K562 (cell line): ENCODE results near the gene CARMIL1. TPM values are rescaled to one million over a fixed set of nuclear protein-coding genes. Genes with fewer than 3 reads are reported as not detected.

Source experiments
- ATAC-seq: fragments of 200-7000 bp; cut with Tn5 transposase; 3 replicates; pipeline ENCODE4 v1.9.1; 2020; ENCODE audit warnings: moderate library complexity
- BruUV-seq: library from RNA; stranded (reverse); fragments of 400-500 nt; replicated peaks from 2 replicates; lab custom pipeline; 2021; lab: Mats Ljungman, UMichigan
- CTCF ChIA-PET: fragments of 300-600 bp; formaldehyde crosslinking; extraction: SDS; loops from one replicate; lab custom pipeline; 2021; ENCODE audit warnings: low intra/inter-chr PET ratio; lab: Yijun Ruan, JAX
- POLR2A ChIA-PET: fragments of 300-600, 350-650 bp; sonication (Branson Sonifier 250); formaldehyde crosslinking; extraction: SDS; loops from one replicate; lab custom pipeline; 2021; ENCODE audit warnings: antibody characterized with exemption, inconsistent platforms; lab: Yijun Ruan, JAX
- DNase-seq, 4 experiments: peaks; one replicate each; pipeline versions ENCODE4 v3.0.0 to v3.0.0-alpha.2; 2011 to 2018; ENCODE audit warnings: low spot score in 3 of 4, mixed read lengths in 3 of 4; ENCODE audit errors: extremely low read depth in 1 of 4
- FAIRE-seq: peaks from 2 replicates; lab custom pipeline; 2011; peaks lifted over from hg19 to GRCh38; lab: Jason Lieb, UNC
- H2AFZ ChIP-seq: 2 replicates; pipeline ENCODE4 v1.6.0; 2011; ENCODE audit warnings: low read depth, low read length, control low read depth, inconsistent platforms
- H3K27ac ChIP-seq: fragments of 200-600 bp; 3 replicates; pipeline ENCODE4 v1.8.0; 2011; ENCODE audit warnings: low read depth, mild to moderate bottlenecking, control low read depth, inconsistent platforms, low read length, moderate library complexity, mixed read lengths; ENCODE audit errors: extremely low read depth
- H3K27me3 ChIP-seq, 2 experiments: fragments of 300-600 bp in 1 of 2; 2 replicates in 1 of 2; 3 replicates in 1 of 2; pipeline versions ENCODE4 v1.6.0 to v1.8.0; 2011; ENCODE audit warnings: inconsistent platforms in 2 of 2, low read length in 2 of 2, mild to moderate bottlenecking in 1 of 2, mixed read lengths in 1 of 2, moderate library complexity in 1 of 2; ENCODE audit not compliant: control insufficient read depth in 2 of 2, insufficient read depth in 2 of 2
- H3K36me3 ChIP-seq: fragments of 300-600 bp; 3 replicates; pipeline ENCODE4 v1.8.0; 2011; ENCODE audit warnings: mild to moderate bottlenecking, low read length, inconsistent platforms; ENCODE audit not compliant: control insufficient read depth, insufficient read depth
- H3K4me1 ChIP-seq, 2 experiments: fragments of 200-600 bp in 1 of 2; replicated peaks in 1 of 2; 2 replicates in 1 of 2; 3 replicates in 1 of 2; pipeline versions ENCODE4 v1.5.1 to v1.8.0; 2011; ENCODE audit warnings: inconsistent platforms in 2 of 2, low read length in 2 of 2, mild to moderate bottlenecking in 1 of 2, mixed read lengths in 1 of 2, moderate library complexity in 1 of 2; ENCODE audit not compliant: control insufficient read depth in 2 of 2, insufficient read depth in 2 of 2
- H3K4me2 ChIP-seq: 2 replicates; pipeline ENCODE4 v1.6.1; 2011; ENCODE audit warnings: low read length, control low read depth, inconsistent platforms, mixed read lengths; ENCODE audit not compliant: insufficient read depth
- H3K4me3 ChIP-seq: fragments of 200-600 bp; sonication (generic), shearing (Covaris generic); 2 replicates; pipeline ENCODE4 v1.5.1; 2016; ENCODE audit warnings: control low read depth, inconsistent platforms
- H3K79me2 ChIP-seq: fragments of 200-600 bp; 3 replicates; pipeline ENCODE4 v1.8.0; 2011; ENCODE audit warnings: low read length, inconsistent platforms; ENCODE audit not compliant: control insufficient read depth, insufficient read depth
- H3K9ac ChIP-seq, 2 experiments: 2 replicates each; pipeline versions ENCODE4 v1.6.0 to v1.6.1; 2011; ENCODE audit warnings: low read depth in 2 of 2, low read length in 2 of 2, control low read depth in 1 of 2, inconsistent platforms in 1 of 2, mild to moderate bottlenecking in 1 of 2, mixed read lengths in 1 of 2; ENCODE audit not compliant: insufficient read depth in 1 of 2
- H3K9me1 ChIP-seq: one replicate; pipeline ENCODE4 v1.6.0; 2011; ENCODE audit warnings: inconsistent platforms, mild to moderate bottlenecking, low read length, moderate library complexity; ENCODE audit not compliant: control insufficient read depth, insufficient read depth
- H3K9me3 ChIP-seq: replicated peaks from 2 replicates; pipeline ENCODE4 v1.5.1; 2011; ENCODE audit warnings: low read depth, low read length, inconsistent platforms; ENCODE audit not compliant: control insufficient read depth, insufficient read depth
- H4K20me1 ChIP-seq: replicated peaks from 2 replicates; pipeline ENCODE4 v1.6.1; 2011; ENCODE audit warnings: low read length, inconsistent platforms, mixed read lengths; ENCODE audit not compliant: control insufficient read depth, insufficient read depth
- ATF1 ChIP-seq, 2 experiments: fragments of 450-650 bp in 1 of 2; IDR thresholded peaks; 2 replicates each; pipeline ENCODE4 v1.6.1; 2016; ENCODE audit warnings: missing compliant biosample characterization in 1 of 2, missing genetic modification characterization in 1 of 2
- ATF2 ChIP-seq: sonication (generic); formaldehyde crosslinking; IDR thresholded peaks from 2 replicates; pipeline ENCODE4 v1.8.1; 2022; ENCODE audit warnings: missing genetic modification reagents
- CHD2 ChIP-seq: IDR thresholded peaks from 2 replicates; pipeline ENCODE4 v1.6.1; 2011; ENCODE audit warnings: low read depth, low read length
- E2F8 ChIP-seq: fragments of 450-650 bp; IDR thresholded peaks from 2 replicates; pipeline ENCODE4 v1.7.1; 2018; ENCODE audit warnings: mild to moderate bottlenecking, low read depth; ENCODE audit not compliant: partially characterized antibody
- EP300 ChIP-seq: IDR thresholded peaks from 2 replicates; pipeline ENCODE4 v1.6.1; 2012; ENCODE audit warnings: low read length, improper control_type of control experiment
- PHB2 ChIP-seq: fragments of 450-650 bp; IDR thresholded peaks from 2 replicates; pipeline ENCODE4 v1.6.1; 2017; ENCODE audit warnings: low read depth
- RUNX1 ChIP-seq: sonication (generic); IDR thresholded peaks from 2 replicates; pipeline ENCODE4 v1.6.1; 2016; ENCODE audit warnings: antibody characterized with exemption, low read depth
- ZFX ChIP-seq: sonication (generic); formaldehyde crosslinking; IDR thresholded peaks from 2 replicates; pipeline ENCODE4 v1.8.0; 2022; ENCODE audit warnings: mild to moderate bottlenecking, missing genetic modification reagents, moderate library complexity
- ZNF41 ChIP-seq: fragments of 250-450 bp; sonication (Bioruptor Pico); conservative IDR thresholded peaks from 2 replicates; pipeline ENCODE4 v1.4.0; 2020; ENCODE audit warnings: mild to moderate bottlenecking
- ZNF740 ChIP-seq, 3 experiments: fragments of 200-800 bp in 1 of 3; sonication (Bioruptor generic) in 1 of 3; sonication (generic) in 1 of 3; formaldehyde crosslinking in 1 of 3; IDR thresholded peaks; 2 replicates each; pipeline versions ENCODE4 v1.6.1 to v1.8.0; 2016 to 2022; ENCODE audit warnings: mild to moderate bottlenecking in 2 of 3, missing compliant biosample characterization in 2 of 3, missing genetic modification characterization in 2 of 3, missing genetic modification reagents in 1 of 3
- ZZZ3 ChIP-seq: fragments of 450-650 bp; IDR thresholded peaks from 2 replicates; pipeline ENCODE4 v1.6.1; 2016; ENCODE audit warnings: antibody characterized with exemption, mild to moderate bottlenecking, moderate library complexity
- WGBS: fragments of 100-300 bp; shearing (Covaris generic); methylation state at CpG from one replicate; pipeline ENCODE4 v1.1.6; 2016; ENCODE audit warnings: low coverage, mixed read lengths; ENCODE audit not compliant: insufficient coverage; ENCODE audit errors: missing lambda C conversion rate; 5-methylcytosine and 5-hydroxymethylcytosine counted together
- in situ Hi-C: fragments of 300-500 bp; cut with MboI; formaldehyde crosslinking; loops from 4 replicates; pipeline ENCODE4 v1.15.0; 2018; ENCODE audit warnings: inconsistent platforms, mixed read lengths
- intact Hi-C: fragments of 100-400 bp; cut with micrococcal nuclease; formaldehyde crosslinking; loops from 2 replicates; pipeline ENCODE4 v1.14.2; 2022
- polyA plus RNA-seq, 8 experiments: library from polyadenylated mRNA; depleted of rRNA in 4 of 8; stranded (reverse) in 5 of 8; unstranded in 3 of 8; fragments of >200 nt; fragmentation: Nextera tagmentation in 2 of 8; fragmentation: Illumina TruSeq in 1 of 8; extraction: Ambion mirVana in 2 of 8; extraction: Trizol in 1 of 8; gene quantifications; 2 replicates each; pipeline versions ENCODE4 v1.2.1 to v1.2.3, GENCODE V29; 2011 to 2014; ENCODE audit warnings: inconsistent platforms in 1 of 8, missing spikeins in 1 of 8
- total RNA-seq, 7 experiments: library from RNA; depleted of rRNA in 6 of 7; stranded (reverse); fragments of >200 nt in 6 of 7; fragmentation: Illumina TruSeq in 2 of 7; extraction: Trizol in 2 of 7; gene quantifications; 2 replicates each; pipeline versions ENCODE4 v1.2.1 to v1.2.3, GENCODE V29; 2011 to 2021; ENCODE audit warnings: low replicate concordance in 1 of 7
- TF ChIP-seq, protein P1 (sequence below): sonication (generic); formaldehyde crosslinking; IDR thresholded peaks from 2 replicates; pipeline ENCODE4 v1.8.0; 2022; ENCODE audit warnings: missing genetic modification reagents, mild to moderate bottlenecking, borderline replicate concordance
- TF ChIP-seq, protein P2 (sequence below): fragments of 250-450 bp; sonication (Bioruptor Pico); IDR thresholded peaks from 2 replicates; pipeline ENCODE4 v1.8.0; 2021; ENCODE audit warnings: borderline replicate concordance, mild to moderate bottlenecking, moderate library complexity; ENCODE audit not compliant: poor library complexity, severe bottlenecking

The CARMIL1 gene
- total and polyA plus RNA-seq, 9 of the 15 experiments (the other 6 are each of a cell fraction or from before 2014, with no cell fraction given), result 0.04 to 0.32 (median 0.10) TPM; not detected in 1

DNA sequence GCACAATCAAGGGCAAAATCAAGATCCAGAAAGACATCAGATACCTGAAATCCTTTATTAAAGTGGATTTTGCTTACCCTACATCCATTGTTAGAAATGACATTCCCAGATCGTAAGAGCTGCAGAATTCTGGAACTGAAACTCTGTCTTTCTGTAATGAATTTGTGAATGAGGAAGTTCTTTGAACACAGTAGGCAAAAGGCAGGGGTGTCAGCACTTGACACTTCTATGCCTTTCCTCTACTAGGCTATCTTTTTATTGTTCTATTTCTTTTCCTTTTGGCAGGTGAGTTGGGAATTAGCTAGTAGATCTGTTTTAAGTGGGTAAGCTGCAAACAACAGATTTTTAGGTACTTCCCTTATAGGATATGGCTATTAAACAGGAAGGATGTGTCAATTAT is 126.3 kb downstream of the CARMIL1 start (continued):
- TF ChIP-seq CHD2 (no peak), PHB2 (no peak), ZZZ3 (no peak), ATF1 (CRISPR knock-in tag; IDR thresholded peaks at IDR 0.05) (no peak), ATF1 (tag; IDR thresholded peaks at IDR 0.05) (no peak)
- TF ChIP-seq, all 486 proteins: peak for 0

- Histone ChIP-seq H3K4me3 (no peak overlapping the region), H3K27me3 (0 out of 5 replicates have a peak, but pooled peaks cover 0 to 3% of the 10 kb centered on the region in 2 experiments), H3K4me1 (no peaks in the 10 kb centered on the region), H3K36me3 (no peaks in the 10 kb centered on the region), H2AFZ (no peak overlapping the region), H4K20me1 (no peaks in the 10 kb centered on the region), H3K4me2 (no peak overlapping the region), H3K9me1 (no peaks in the 10 kb centered on the region), H3K9ac (no peak overlapping the region), H3K9me3 (no peaks in the 10 kb centered on the region), H3K79me2 (no peaks in the 10 kb centered on the region), H3K27ac (no peak overlapping the region)
- ChIA-PET CTCF (no interaction called here), POLR2A (no interaction called here)
- ATAC-seq (no peak), DNase-seq (no peak), FAIRE-seq (no peak)
- intact Hi-C loops (no loop called here), in situ Hi-C loops (no loop called here)
- BruUV-seq, result no TSS peak
- 0% methylated on average over 3 of the region's 3 CpGs for WGBS
- TF ChIP-seq ZNF41 (no peak), ZNF740 (CRISPR knock-in tag; IDR thresholded peaks at IDR 0.05) (no peak), ZNF740 (tag; IDR thresholded peaks at IDR 0.05) (no peak), RUNX1 (no peak), ZFX (no peak), EP300 (no peak), ATF2 (CRISPR knock-in tag) (no peak), E2F8 (no peak)
- TF ChIP-seq, protein P1, sequence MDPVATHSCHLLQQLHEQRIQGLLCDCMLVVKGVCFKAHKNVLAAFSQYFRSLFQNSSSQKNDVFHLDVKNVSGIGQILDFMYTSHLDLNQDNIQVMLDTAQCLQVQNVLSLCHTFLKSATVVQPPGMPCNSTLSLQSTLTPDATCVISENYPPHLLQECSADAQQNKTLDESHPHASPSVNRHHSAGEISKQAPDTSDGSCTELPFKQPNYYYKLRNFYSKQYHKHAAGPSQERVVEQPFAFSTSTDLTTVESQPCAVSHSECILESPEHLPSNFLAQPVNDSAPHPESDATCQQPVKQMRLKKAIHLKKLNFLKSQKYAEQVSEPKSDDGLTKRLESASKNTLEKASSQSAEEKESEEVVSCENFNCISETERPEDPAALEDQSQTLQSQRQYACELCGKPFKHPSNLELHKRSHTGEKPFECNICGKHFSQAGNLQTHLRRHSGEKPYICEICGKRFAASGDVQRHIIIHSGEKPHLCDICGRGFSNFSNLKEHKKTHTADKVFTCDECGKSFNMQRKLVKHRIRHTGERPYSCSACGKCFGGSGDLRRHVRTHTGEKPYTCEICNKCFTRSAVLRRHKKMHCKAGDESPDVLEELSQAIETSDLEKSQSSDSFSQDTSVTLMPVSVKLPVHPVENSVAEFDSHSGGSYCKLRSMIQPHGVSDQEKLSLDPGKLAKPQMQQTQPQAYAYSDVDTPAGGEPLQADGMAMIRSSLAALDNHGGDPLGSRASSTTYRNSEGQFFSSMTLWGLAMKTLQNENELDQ (CRISPR knock-in tag), result no peak
- TF ChIP-seq, protein P2, sequence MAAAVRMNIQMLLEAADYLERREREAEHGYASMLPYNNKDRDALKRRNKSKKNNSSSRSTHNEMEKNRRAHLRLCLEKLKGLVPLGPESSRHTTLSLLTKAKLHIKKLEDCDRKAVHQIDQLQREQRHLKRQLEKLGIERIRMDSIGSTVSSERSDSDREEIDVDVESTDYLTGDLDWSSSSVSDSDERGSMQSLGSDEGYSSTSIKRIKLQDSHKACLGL (CRISPR knock-in tag), result no peak
Observed at GRCh38 chr6:25407431-25407830, 128.3 kb downstream of the CARMIL1 start.
